Upper lobe of left lung (tissue), 6 donors: ENCODE measurements around the gene ATAD3A. TPM values are rescaled to one million over a fixed set of nuclear protein-coding genes. Genes with fewer than 3 reads are reported as not detected.
A peak's percentile ranks its signal among the peaks of the same experiment; 100 is the strongest.
"Not testable (repeated sequence)": the region's sequence is repeated elsewhere in the genome, so short reads cannot be mapped to it uniquely, and the experiment has no call there.

Source experiments
- ATAC-seq, 2 donors: fragments of 200-7000 bp; cut with Tn5 transposase; one replicate each; pipeline ENCODE4 v1.9.1; 2022; ENCODE audit warnings: mild to moderate bottlenecking in 2 of 2, moderate library complexity in 2 of 2; ENCODE audit not compliant: low FRiP score in 2 of 2
- DNase-seq, 2 donors: peaks; one replicate each; pipeline ENCODE4 v3.0.0-alpha.2; 2019 to 2020
- H3K27ac ChIP-seq, 4 donors: fragments of 200-600 bp; sonication (generic); one replicate each; pipeline ENCODE4 v1.5.1; 2016 to 2019
- H3K27me3 ChIP-seq, 4 donors: fragments of 200-600 bp; sonication (generic); one replicate each; pipeline ENCODE4 v1.5.1; 2017 to 2019
- H3K36me3 ChIP-seq, 4 donors: fragments of 200-600 bp; sonication (generic); one replicate each; pipeline ENCODE4 v1.5.1; 2016 to 2019
- H3K4me1 ChIP-seq, 4 donors: fragments of 200-600 bp; sonication (generic); one replicate each; pipeline ENCODE4 v1.5.1; 2018 to 2019
- H3K4me3 ChIP-seq, 4 donors: fragments of 200-600 bp; sonication (generic); one replicate each; pipeline ENCODE4 v1.5.1; 2017 to 2019; ENCODE audit warnings: mild to moderate bottlenecking in 2 of 4, moderate library complexity in 1 of 4
- H3K9me3 ChIP-seq, 4 donors: fragments of 200-600 bp; sonication (generic); one replicate each; pipeline ENCODE4 v1.5.1; 2018 to 2019
- CTCF ChIP-seq, 6 experiments: fragments of 450-650 bp in 4 of 6; fragments of 200-600 bp in 2 of 6; sonication (generic) in 2 of 6; IDR thresholded peaks; one replicate each; pipeline ENCODE4 v1.5.1; 2016 to 2019; ENCODE audit warnings: antibody characterized with exemption in 6 of 6
- EP300 ChIP-seq, 4 donors: sonication (generic); formaldehyde crosslinking; IDR thresholded peaks; one replicate each; pipeline ENCODE4 v1.5.1; 2017; ENCODE audit warnings: antibody characterized with exemption in 4 of 4, control low read depth in 2 of 4
- POLR2A ChIP-seq, 4 donors: fragments of 450-650 bp; IDR thresholded peaks; one replicate each; pipeline ENCODE4 v1.5.1; 2016 to 2017; ENCODE audit warnings: antibody characterized with exemption in 4 of 4, mild to moderate bottlenecking in 2 of 4
- POLR2AphosphoS5 ChIP-seq, 2 donors: sonication (generic); formaldehyde crosslinking; IDR thresholded peaks; one replicate each; pipeline ENCODE4 v1.5.1; 2017; ENCODE audit warnings: antibody characterized with exemption in 2 of 2
- WGBS, 2 donors: methylation state at CpG; one replicate each; pipeline ENCODE4 v1.1.5; 2017 to 2018; 5-methylcytosine and 5-hydroxymethylcytosine counted together
- total RNA-seq, 6 donors: library from RNA; depleted of rRNA in 4 of 6; stranded (reverse); fragments of >200 nt in 4 of 6; gene quantifications; one replicate each; pipeline versions ENCODE4 v1.1.0 to v1.2.1, GENCODE V29; 2016 to 2021
- donor health status: DM: no; HTN: no; CAD: no; lungs with moderate emphysema.
- donor health status: DM: no; HTN: yes; CAD: no; lungs with severe emphysema.

Gene ATAD3A
- total RNA-seq, 6 donors from 2014 or later = 18.5 to 31.9 (median 24.0) TPM

GRCh38 chr1:1528301-1529267, 16.6 kb downstream of the ATAD3A start:
- no peaks in the 10 kb centered on the region for H3K27me3 ChIP-seq
- H3K4me1 ChIP-seq = no peaks in the 10 kb centered on the region
- whole genome bisulfite sequencing, 2 donors = 90 to 93% methylated on average over 21 to 22 of the region's 37 CpGs
- peaks cover 0 to 11% (median 3%) of the 10 kb centered on the region in 4 donors for H3K9me3 ChIP-seq
- H3K27ac ChIP-seq = no peak overlapping the region
- ATAC-seq (no peak), DNase-seq (peak in 1 of 2 donors; percentile 42)
- H3K4me3 ChIP-seq = no peak overlapping the region
- H3K36me3 ChIP-seq = peaks cover 0 to 49% (median 29%) of the 10 kb centered on the region in 4 donors
- TF ChIP-seq POLR2A (IDR thresholded peaks at IDR 0.05) (no peak), EP300 (IDR thresholded peaks at IDR 0.05) (no peak), CTCF (IDR thresholded peaks at IDR 0.05) (no peak), POLR2AphosphoS5 (IDR thresholded peaks at IDR 0.05) (no peak)

- ATAC-seq (no peak), DNase-seq (peak in 1 of 2 donors; percentile 72)
- Histone ChIP-seq H3K4me1 (no peaks in the 10 kb centered on the region), H3K9me3 (peaks cover 0 to 11% (median 3%) of the 10 kb centered on the region in 4 donors), H3K36me3 (peaks cover 0 to 46% (median 27%) of the 10 kb centered on the region in 4 donors), H3K27ac (no peak overlapping the region), H3K27me3 (no peaks in the 10 kb centered on the region), H3K4me3 (no peak overlapping the region)
- WGBS, 2 donors = 98 to 100% methylated on average over 1 to 16 of the region's 18 CpGs
- TF ChIP-seq POLR2A (IDR thresholded peaks at IDR 0.05) (no peak), CTCF (IDR thresholded peaks at IDR 0.05) (no peak), EP300 (IDR thresholded peaks at IDR 0.05) (no peak), POLR2AphosphoS5 (IDR thresholded peaks at IDR 0.05) (no peak)
Observed at GRCh38 chr1:1529321-1529720, 17.4 kb downstream of the ATAD3A start.

- Histone ChIP-seq H3K27ac (no peak overlapping the region), H3K36me3 (peaks cover 0 to 47% (median 30%) of the 10 kb centered on the region in 4 donors), H3K9me3 (peaks cover 0 to 11% (median 3%) of the 10 kb centered on the region in 4 donors), H3K27me3 (no peaks in the 10 kb centered on the region), H3K4me3 (no peak overlapping the region), H3K4me1 (no peaks in the 10 kb centered on the region)
- no peak for DNase-seq
- no peak for ATAC-seq
- no peak for TF ChIP-seq CTCF (IDR thresholded peaks at IDR 0.05)
- no peak for TF ChIP-seq POLR2AphosphoS5 (IDR thresholded peaks at IDR 0.05)
- no peak for TF ChIP-seq EP300 (IDR thresholded peaks at IDR 0.05)
- no peak for TF ChIP-seq POLR2A (IDR thresholded peaks at IDR 0.05)
- WGBS, 2 donors = 92 to 99% methylated on average over 2 to 8 of the region's 8 CpGs
Observed at GRCh38 chr1:1529936-1530335, 18.0 kb downstream of the ATAD3A start.

- no peak for TF ChIP-seq CTCF (IDR thresholded peaks at IDR 0.05)
- TF ChIP-seq EP300 (IDR thresholded peaks at IDR 0.05) = no peak
- TF ChIP-seq POLR2A (IDR thresholded peaks at IDR 0.05) = no peak
- TF ChIP-seq POLR2AphosphoS5 (IDR thresholded peaks at IDR 0.05) = no peak
- Histone ChIP-seq H3K36me3 (peaks cover 0 to 36% (median 25%) of the 10 kb centered on the region in 4 donors), H3K4me3 (no peak overlapping the region), H3K4me1 (no peaks in the 10 kb centered on the region), H3K27ac (no peak overlapping the region), H3K27me3 (no peaks in the 10 kb centered on the region), H3K9me3 (peaks cover 0 to 11% (median 3%) of the 10 kb centered on the region in 4 donors)
- 92 to 95% methylated on average over 4 of the region's 4 CpGs for WGBS, 2 donors
- DNase-seq (no peak), ATAC-seq (no peak)
Observed at GRCh38 chr1:1531947-1532346, 20.0 kb downstream of the ATAD3A start.

GRCh38 chr1:1533176-1533893, 21.4 kb downstream of the ATAD3A start:
- peaks cover 0 to 22% (median 16%) of the 10 kb centered on the region in 4 donors for H3K36me3 ChIP-seq
- 52% methylated on average over 14 of the region's 22 CpGs; no CpG with 5 or more reads in 1 of the 2 donors for WGBS, 2 donors
- peaks cover 0 to 11% (median 3%) of the 10 kb centered on the region in 4 donors for H3K9me3 ChIP-seq
- H3K27ac ChIP-seq, H3K4me3 ChIP-seq, H3K27me3 ChIP-seq, H3K4me1 ChIP-seq: not testable (repeated sequence)
- DNase-seq (peak in 1 of 2 donors; percentile 58), ATAC-seq (peak in 1 of 2 donors; percentile 45)

- Histone ChIP-seq H3K36me3 (peaks cover 0 to 16% (median 11%) of the 10 kb centered on the region in 4 donors), H3K9me3 (peaks cover 0 to 11% (median 3%) of the 10 kb centered on the region in 4 donors)
- H3K4me1 ChIP-seq, H3K4me3 ChIP-seq, ATAC-seq, H3K27me3 ChIP-seq, H3K27ac ChIP-seq: not testable (repeated sequence)
- DNase-seq = peak in 1 of 2 donors; percentile 71
- WGBS, 2 donors = 89 to 93% methylated on average over 7 to 11 of the region's 18 CpGs
Observed at GRCh38 chr1:1533894-1534291, 21.9 kb downstream of the ATAD3A start.
